Cardiac fibroblast (primary cell): ENCODE measurements around the gene LTBP2.

Experiments used
- DNase-seq, 2 donors: peaks; one replicate each; pipeline versions ENCODE4 v3.0.0 to v3.0.0-alpha.2; 2010; ENCODE audit warnings: low read depth in 2 of 2
- H3K4me3 ChIP-seq, 2 donors: replicated peaks in 1 of 2; 1 replicate in 1 of 2; 2 replicates in 1 of 2; pipeline ENCODE4 v1.5.1; 2011; ENCODE audit warnings: low read depth in 2 of 2, low read length in 2 of 2, mild to moderate bottlenecking in 2 of 2, moderate library complexity in 1 of 2
- CTCF ChIP-seq: IDR thresholded peaks from one replicate; pipeline ENCODE4 v1.5.1; 2011; ENCODE audit warnings: low read depth, mild to moderate bottlenecking, low read length, inconsistent platforms

LTBP2 gene

GRCh38 chr14:74533576-74533975 lies 78.5 kb downstream of the LTBP2 start:
- DNase-seq: no peak
- no peak for TF ChIP-seq CTCF
- H3K4me3 ChIP-seq: no peak overlapping the region

- TF ChIP-seq CTCF: no peak
- no peak for DNase-seq
- H3K4me3 ChIP-seq: no peak overlapping the region
These were observed 79.8 kb downstream of the LTBP2 start for GRCh38 chr14:74532246-74532645.

GRCh38 chr14:74531467-74531866 lies 80.6 kb downstream of the LTBP2 start:
- peak; percentile 54 to 76 for DNase-seq
- H3K4me3 ChIP-seq: no peak overlapping the region
- no peak for TF ChIP-seq CTCF

- no peak overlapping the region for H3K4me3 ChIP-seq
- no peak for TF ChIP-seq CTCF
- no peak for DNase-seq
These were observed 81.0 kb downstream of the LTBP2 start for GRCh38 chr14:74531006-74531405.

GRCh38 chr14:74528886-74529285 lies 83.2 kb downstream of the LTBP2 start:
- TF ChIP-seq CTCF: no peak
- no peak for DNase-seq
- no peak overlapping the region for H3K4me3 ChIP-seq

GRCh38 chr14:74528406-74528805 lies 83.6 kb downstream of the LTBP2 start:
- H3K4me3 ChIP-seq: no peak overlapping the region
- TF ChIP-seq CTCF: no peak
- DNase-seq: no peak

GRCh38 chr14:74527736-74528280 lies 84.2 kb downstream of the LTBP2 start:
- H3K4me3 ChIP-seq: no peak overlapping the region
- no peak for DNase-seq
- TF ChIP-seq CTCF: no peak
